ENCODE data around the gene DLGAP4. TPM values are rescaled to one million over a fixed set of nuclear protein-coding genes. Genes with fewer than 3 reads are reported as not detected.

Gene DLGAP4
- total RNA-seq, 1 experiment from 2014 or later, result 19.2 TPM

- Histone ChIP-seq H3K4me3 (no peak overlapping the region), H3K9me3 (replicated peaks) (no peaks in the 10 kb centered on the region), H3K4me1 (replicated peaks) (no peaks in the 10 kb centered on the region), H3K36me3 (no peaks in the 10 kb centered on the region), H3K27ac (no peak overlapping the region), H3K27me3 (replicated peaks) (peaks cover 57% of the 10 kb centered on the region)
- DNase-seq (ENCODE audit: low read depth in 1 of 2, low spot score in 2 of 2), result no peak
Observed at GRCh38 chr20:36285746-36286447, 20.2 kb upstream of the DLGAP4 start.

- Histone ChIP-seq H3K36me3 (no peaks in the 10 kb centered on the region), H3K27ac (no peak overlapping the region), H3K27me3 (replicated peaks) (peaks cover 62% of the 10 kb centered on the region), H3K4me1 (replicated peaks) (no peaks in the 10 kb centered on the region), H3K4me3 (no peak overlapping the region), H3K9me3 (replicated peaks) (no peaks in the 10 kb centered on the region)
- DNase-seq (ENCODE audit: low read depth in 1 of 2, low spot score in 2 of 2), result peak in 1 of 2 experiments; percentile 14
Observed at GRCh38 chr20:36297656-36298055, 8.5 kb upstream of the DLGAP4 start.

DNA sequence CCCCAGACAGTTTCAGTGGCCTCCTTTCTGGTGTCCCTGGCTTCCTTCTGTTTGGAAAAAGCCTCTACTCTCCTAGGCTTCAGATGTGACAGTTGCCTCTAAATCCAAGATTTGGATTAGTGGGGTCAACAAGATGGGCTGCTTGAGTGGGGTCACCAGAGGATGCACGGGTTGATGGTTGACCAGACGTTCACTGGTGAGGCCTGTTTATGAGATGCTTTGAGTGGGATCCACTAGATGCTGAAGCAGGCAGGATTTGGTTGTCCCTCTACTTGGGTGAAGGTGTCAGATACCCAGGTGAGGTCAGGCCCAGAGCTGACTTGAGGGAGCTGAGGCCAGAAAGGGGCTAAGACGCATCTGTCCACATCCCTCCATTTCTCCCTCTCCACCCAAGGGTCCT is 8.1 kb upstream of the DLGAP4 start:
- Histone ChIP-seq H3K9me3 (replicated peaks) (no peaks in the 10 kb centered on the region), H3K4me1 (replicated peaks) (no peaks in the 10 kb centered on the region), H3K36me3 (no peaks in the 10 kb centered on the region), H3K27ac (no peak overlapping the region), H3K4me3 (no peak overlapping the region), H3K27me3 (replicated peaks) (peaks cover 64% of the 10 kb centered on the region)
- DNase-seq (ENCODE audit: low read depth in 1 of 2, low spot score in 2 of 2), result peak in 1 of 2 experiments; percentile 18

DNA sequence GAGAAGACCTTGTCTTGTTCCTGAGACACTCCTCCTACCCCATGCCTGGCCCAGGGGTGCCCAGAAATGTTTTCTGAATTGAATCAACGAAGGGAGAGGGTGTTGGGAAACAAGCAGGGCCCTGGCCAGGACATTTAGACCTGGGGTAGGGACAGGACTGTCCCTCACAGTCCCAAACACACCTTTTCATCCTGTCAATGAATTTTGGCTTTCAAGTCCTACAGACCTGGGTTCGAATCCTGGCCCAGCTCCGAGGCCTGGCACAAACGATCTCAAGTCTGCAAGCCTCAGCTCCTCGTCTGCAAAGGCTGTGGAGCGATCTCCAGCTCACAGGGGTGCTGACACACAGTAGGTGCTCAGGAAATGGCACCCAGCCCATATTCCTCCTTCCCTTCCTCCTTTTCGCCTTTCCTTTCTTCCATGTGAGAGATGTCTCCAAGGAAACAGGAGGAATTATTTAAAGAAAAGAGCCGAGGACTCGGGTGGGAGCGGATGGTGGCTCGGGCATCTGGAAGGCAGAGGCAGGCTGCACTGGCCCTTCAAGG is 7.3 kb upstream of the DLGAP4 start:
- Histone ChIP-seq H3K36me3 (no peaks in the 10 kb centered on the region), H3K4me3 (no peak overlapping the region), H3K27me3 (replicated peaks) (peaks cover 72% of the 10 kb centered on the region), H3K9me3 (replicated peaks) (no peaks in the 10 kb centered on the region), H3K4me1 (replicated peaks) (no peaks in the 10 kb centered on the region), H3K27ac (no peak overlapping the region)
- DNase-seq (ENCODE audit: low read depth in 1 of 2, low spot score in 2 of 2), result peak in 1 of 2 experiments; percentile 33

DNA sequence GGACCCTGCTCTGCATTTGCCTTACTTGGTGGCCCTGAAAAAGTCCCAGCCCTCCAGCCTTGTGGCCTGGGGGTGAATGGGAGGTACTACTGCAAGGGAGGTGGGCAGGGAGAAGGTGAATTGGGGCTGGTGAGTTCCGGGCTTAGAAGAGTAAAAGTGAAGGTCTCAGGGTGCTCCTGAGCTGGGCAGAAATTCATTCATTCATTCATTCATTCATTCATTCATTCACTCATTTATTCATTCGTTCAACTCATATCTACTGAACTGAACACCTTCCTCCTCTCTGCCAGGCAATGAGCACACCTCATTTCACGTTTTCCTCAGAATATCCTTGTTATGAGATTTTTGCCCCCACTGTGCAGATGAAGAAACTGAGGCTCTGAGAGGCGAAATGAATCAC is 6.7 kb upstream of the DLGAP4 start:
- no peaks in the 10 kb centered on the region for H3K9me3 ChIP-seq (replicated peaks)
- H3K27ac ChIP-seq, result no peak overlapping the region
- no peaks in the 10 kb centered on the region for H3K36me3 ChIP-seq
- peaks cover 78% of the 10 kb centered on the region for H3K27me3 ChIP-seq (replicated peaks)
- no peak overlapping the region for H3K4me3 ChIP-seq
- DNase-seq (ENCODE audit: low read depth in 1 of 2, low spot score in 2 of 2), result no peak
- H3K4me1 ChIP-seq (replicated peaks), result no peaks in the 10 kb centered on the region

DNA sequence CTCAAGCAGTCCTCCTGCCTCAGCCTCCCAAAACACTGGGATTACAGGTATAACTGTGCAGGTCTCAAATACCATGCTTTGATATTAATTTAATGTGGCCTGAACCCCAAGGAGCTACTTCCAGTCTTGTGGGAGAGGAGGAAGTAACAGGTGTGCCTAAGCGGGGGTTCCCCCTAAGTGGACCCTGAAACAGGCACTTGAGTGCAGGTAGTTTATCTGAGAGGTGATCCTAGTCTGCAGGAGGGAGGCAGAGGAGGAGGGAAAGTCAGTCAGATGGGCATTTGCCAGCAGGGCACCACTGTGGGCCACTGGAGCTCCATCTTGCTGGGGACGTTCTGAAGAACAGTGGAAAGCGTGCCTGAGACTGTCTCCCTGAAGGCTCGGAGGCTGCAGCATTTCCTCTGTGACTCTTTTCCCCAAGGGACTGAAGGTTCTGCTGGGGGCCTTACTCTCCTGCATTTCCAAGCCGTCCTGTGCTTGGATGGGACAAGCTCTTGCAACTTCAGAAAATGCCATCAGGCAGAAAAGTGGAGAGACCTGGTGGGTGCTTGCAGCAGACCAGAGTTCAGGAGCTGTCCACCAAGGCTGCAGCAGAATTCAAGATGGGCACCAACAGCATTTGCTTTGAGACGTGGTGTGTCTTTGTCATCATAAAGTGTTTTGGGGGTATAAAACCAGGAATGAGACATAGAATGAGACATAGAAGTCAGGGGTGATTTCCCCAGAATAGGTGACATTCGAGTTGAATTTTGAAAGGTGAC is 4.6 kb upstream of the DLGAP4 start:
- peak in 1 of 2 experiments; percentile 24 for DNase-seq (ENCODE audit: low read depth in 1 of 2, low spot score in 2 of 2)
- no peaks in the 10 kb centered on the region for H3K9me3 ChIP-seq (replicated peaks)
- no peak overlapping the region for H3K4me3 ChIP-seq
- H3K27ac ChIP-seq, result no peak overlapping the region
- no peaks in the 10 kb centered on the region for H3K36me3 ChIP-seq
- no peaks in the 10 kb centered on the region for H3K4me1 ChIP-seq (replicated peaks)
- H3K27me3 ChIP-seq (replicated peaks), result peaks cover 81% of the 10 kb centered on the region

DNA sequence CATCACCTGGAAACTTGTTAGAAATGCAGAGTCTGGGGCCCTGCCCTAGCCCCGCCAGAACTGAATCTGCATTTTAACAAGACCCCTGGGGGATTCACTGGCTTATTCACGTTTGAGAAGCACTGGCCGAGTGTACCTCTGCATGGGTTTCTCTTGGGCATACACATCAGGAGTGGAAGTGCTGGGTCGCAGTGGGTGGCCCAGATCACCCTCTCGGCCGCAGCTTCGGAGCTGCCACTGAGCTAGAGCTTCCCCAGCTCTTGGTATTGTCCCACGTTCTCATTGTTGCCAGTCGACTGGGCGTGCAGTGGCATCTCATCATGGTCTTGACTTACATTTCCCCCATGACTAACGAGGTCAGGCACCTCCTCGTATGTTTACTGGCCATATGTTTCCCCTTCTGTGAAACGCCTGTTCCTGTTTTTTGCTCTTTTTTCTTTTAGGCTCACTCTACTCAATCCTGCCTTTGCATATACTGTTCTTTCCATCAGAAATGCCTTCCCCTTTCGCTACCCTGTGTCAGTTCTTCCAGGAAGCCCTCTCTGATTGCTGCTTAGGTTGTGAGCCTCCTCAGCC is 3.0 kb upstream of the DLGAP4 start:
- peak in 1 of 2 experiments; percentile 37 for DNase-seq (ENCODE audit: low read depth in 1 of 2, low spot score in 2 of 2)
- no peaks in the 10 kb centered on the region for H3K4me1 ChIP-seq (replicated peaks)
- peaks cover 84% of the 10 kb centered on the region for H3K27me3 ChIP-seq (replicated peaks)
- H3K9me3 ChIP-seq (replicated peaks), result no peaks in the 10 kb centered on the region
- no peak overlapping the region for H3K27ac ChIP-seq
- H3K36me3 ChIP-seq, result no peaks in the 10 kb centered on the region
- no peak overlapping the region for H3K4me3 ChIP-seq

DNA sequence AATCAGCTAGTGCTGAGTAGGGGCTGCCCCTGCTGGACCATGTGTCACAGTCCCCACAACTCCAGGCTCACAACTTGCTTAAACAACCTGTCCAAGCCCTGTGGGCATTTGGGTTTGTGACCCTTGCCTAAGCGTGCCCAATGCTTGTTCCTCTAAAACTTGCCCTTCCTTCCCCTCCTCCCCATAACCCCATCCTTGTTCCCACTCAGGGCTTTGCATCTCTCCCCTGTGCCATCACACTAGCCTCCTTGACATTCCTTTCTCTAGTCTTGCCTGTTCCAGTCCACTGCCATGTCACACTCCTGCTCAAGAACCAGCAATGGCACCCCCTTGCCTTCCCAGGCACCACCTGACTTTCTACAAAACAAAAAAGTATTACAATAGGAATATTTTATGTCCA is 2.3 kb upstream of the DLGAP4 start:
- peak in 1 of 2 experiments; percentile 16 for DNase-seq (ENCODE audit: low read depth in 1 of 2, low spot score in 2 of 2)
- peaks cover 84% of the 10 kb centered on the region for H3K27me3 ChIP-seq (replicated peaks)
- no peaks in the 10 kb centered on the region for H3K9me3 ChIP-seq (replicated peaks)
- H3K27ac ChIP-seq, result no peak overlapping the region
- H3K4me3 ChIP-seq, result no peak overlapping the region
- no peaks in the 10 kb centered on the region for H3K4me1 ChIP-seq (replicated peaks)
- no peaks in the 10 kb centered on the region for H3K36me3 ChIP-seq

DNA sequence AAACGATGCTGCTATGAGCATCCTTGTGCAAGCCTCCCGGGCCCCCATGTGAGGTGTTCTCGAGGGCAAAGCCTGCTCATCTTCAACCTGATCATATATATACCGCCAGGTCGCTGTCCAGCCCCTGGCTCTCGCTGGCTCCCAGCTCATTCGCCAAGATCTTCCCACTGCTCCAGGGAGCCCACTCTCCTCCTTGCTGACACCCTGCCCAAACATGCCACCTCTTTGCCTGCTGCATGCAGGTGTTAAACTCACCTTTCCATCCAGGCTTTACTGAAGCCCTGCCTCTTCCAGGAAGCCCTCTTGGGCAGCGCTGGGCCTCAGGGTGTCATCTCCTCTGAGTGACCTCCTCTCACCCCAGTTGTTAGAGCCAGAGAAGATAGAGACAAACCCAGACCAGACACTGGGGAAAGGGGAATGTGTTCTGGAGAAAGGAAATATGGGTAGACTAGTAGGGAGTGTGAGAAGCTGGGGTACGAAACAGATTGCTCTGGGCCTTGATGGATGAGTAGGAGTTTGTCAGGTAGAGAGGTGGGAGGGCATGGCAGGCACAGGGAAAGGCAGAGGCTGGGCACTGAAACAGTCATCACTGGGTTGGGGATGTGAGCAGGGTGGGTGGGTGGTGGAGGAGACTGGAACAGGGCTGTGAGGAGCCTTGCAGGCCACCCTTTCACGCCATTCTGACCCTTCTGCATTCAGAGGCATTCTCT is 1.2 kb upstream of the DLGAP4 start:
- Histone ChIP-seq H3K9me3 (replicated peaks) (no peaks in the 10 kb centered on the region), H3K27me3 (replicated peaks) (peaks cover 86% of the 10 kb centered on the region), H3K4me1 (replicated peaks) (no peaks in the 10 kb centered on the region), H3K27ac (no peak overlapping the region), H3K36me3 (no peaks in the 10 kb centered on the region), H3K4me3 (no peak overlapping the region)
- peak in 1 of 2 experiments; percentile 31 for DNase-seq (ENCODE audit: low read depth in 1 of 2, low spot score in 2 of 2)

DNA sequence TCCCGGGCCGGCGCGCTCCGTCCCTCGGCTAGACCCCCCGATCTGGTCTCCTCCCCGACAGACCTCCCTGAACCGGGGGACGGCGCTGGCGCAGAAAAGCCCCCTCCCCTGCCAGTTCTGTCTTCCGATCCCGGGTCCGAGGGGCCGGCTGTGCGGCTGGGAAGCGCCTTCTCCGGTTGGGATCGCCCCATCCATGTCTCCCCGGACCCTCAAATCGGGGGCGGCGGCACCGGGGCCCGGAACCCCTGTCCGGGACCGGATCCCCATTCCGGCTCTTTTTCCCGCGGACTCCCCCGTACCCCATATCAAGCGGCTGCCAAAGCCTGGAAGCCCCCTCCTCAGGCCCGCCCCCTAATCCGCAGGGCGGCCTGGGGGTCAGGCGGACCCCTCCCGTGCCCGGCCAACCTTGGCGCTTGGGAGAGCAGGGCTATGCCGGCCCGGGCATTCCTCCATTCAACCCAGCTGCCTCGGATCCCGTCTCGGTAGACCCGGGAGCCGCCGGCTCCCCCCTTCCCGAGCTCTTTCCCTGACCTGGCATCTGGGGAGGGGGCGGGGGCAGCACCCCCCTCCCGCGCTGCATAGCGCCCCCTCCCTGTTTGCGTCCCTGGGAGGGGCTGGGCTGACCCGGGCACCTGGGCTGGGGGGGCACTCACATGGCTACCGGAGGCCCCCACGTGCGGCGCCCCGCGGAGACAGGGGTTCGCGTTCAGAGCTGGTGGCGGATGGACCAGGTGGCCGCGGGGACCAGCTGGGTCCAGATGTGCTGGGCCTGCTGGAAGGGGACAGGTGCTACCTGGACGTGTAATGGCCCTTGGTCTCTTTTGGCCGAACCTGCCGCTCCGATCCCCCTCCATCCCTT is 643 bp downstream of the DLGAP4 start:
- Histone ChIP-seq H3K4me1 (replicated peaks) (no peaks in the 10 kb centered on the region), H3K27me3 (replicated peaks) (peaks cover 87% of the 10 kb centered on the region), H3K36me3 (no peaks in the 10 kb centered on the region), H3K27ac (no peak overlapping the region), H3K4me3 (no peak overlapping the region), H3K9me3 (replicated peaks) (no peaks in the 10 kb centered on the region)
- peak in 1 of 2 experiments; percentile 36 for DNase-seq (ENCODE audit: low read depth in 1 of 2, low spot score in 2 of 2)

DNA sequence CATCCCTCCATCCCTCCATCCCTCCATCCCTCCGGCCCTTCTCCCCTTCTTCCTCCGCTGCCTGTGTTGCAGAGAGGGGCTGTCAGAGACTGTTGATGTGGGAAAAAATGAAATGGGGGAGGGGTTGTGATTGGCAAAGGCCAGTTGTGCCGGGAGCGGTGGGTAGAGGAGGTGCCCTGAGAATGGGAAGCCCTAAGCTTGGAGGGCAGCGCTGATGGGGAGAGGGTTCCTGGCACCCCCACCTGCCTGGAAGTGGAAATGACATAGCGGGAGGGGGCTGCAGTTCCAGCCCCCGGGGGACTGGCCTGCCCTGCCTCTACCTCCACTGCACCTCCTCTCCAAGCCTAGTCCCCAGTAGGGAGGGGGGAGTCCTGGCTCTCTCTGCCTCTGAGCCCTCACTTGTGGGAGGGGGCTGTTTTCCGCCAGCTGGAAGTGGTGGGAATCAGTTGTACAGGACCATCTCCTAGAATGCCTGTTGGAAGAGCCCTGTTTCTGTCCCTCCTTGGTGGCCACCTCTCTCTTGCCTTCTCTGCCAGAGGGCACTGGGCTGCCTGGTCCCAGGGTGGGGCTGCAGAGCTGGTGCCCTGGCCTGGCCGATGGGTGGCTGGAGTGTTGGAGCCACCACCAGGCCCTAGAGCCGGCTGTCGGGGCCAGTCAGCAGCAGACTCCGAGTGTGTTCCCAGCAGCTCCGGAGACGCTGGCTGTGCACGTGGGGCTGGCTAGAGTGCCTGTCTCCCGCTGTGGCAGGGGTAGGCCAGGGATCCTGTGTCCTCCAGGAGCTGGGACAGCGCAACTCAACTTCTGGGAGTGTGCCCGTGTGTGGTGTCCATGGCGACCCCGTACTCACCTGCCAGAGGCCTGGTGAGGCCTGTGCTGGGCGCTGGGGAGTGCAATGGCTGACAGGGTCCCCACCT is 1.5 kb downstream of the DLGAP4 start:
- H3K4me1 ChIP-seq (replicated peaks), result no peaks in the 10 kb centered on the region
- H3K27ac ChIP-seq, result no peak overlapping the region
- no peaks in the 10 kb centered on the region for H3K9me3 ChIP-seq (replicated peaks)
- peak in 1 of 2 experiments; percentile 37 for DNase-seq (ENCODE audit: low read depth in 1 of 2, low spot score in 2 of 2)
- H3K27me3 ChIP-seq (replicated peaks), result peaks cover 82% of the 10 kb centered on the region
- H3K36me3 ChIP-seq, result no peaks in the 10 kb centered on the region
- H3K4me3 ChIP-seq, result no peak overlapping the region

DNA sequence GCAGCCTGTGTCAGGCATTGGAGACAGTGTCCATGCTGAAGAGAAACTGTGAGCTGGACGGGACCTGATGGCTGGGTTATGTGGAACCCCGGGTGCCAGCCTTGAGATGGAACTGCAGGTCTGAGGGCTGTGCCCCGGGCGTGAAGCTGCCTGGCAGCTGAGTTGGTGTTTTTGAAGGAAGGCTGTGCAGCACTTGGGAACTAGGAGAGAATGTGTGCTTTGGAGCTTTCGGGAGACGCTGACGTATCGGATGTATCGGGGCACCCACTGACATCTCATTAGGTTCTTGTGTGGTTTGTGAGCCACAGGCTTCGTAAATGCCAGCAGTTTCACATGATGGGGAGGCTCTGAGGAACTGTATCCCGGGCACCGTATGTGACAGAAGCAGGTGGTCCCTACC is 2.2 kb downstream of the DLGAP4 start:
- H3K36me3 ChIP-seq, result no peaks in the 10 kb centered on the region
- no peaks in the 10 kb centered on the region for H3K9me3 ChIP-seq (replicated peaks)
- no peak overlapping the region for H3K4me3 ChIP-seq
- H3K27ac ChIP-seq, result no peak overlapping the region
- no peak for DNase-seq (ENCODE audit: low read depth in 1 of 2, low spot score in 2 of 2)
- H3K4me1 ChIP-seq (replicated peaks), result no peaks in the 10 kb centered on the region
- H3K27me3 ChIP-seq (replicated peaks), result peaks cover 78% of the 10 kb centered on the region
